Endothelial cell of umbilical vein (primary cell): Measurements from ENCODE around the gene MACROD2. TPM values are rescaled to one million over a fixed set of nuclear protein-coding genes. Genes with fewer than 3 reads are reported as not detected.

ENCODE experiments used
- BruUV-seq: library from RNA; stranded (reverse); fragments of 400-500 nt; replicated peaks from 2 replicates; lab custom pipeline; 2021; lab: Mats Ljungman, UMichigan
- CTCF ChIA-PET: fragments of 300-600, 350-600 bp; sonication (Branson Sonifier 250); formaldehyde crosslinking; loops from one replicate; lab custom pipeline; 2021; ENCODE audit warnings: antibody characterized with exemption, inconsistent platforms; lab: Charles Lee
- POLR2A ChIA-PET: fragments of 300-600, 350-600 bp; sonication (Branson Sonifier 250); formaldehyde crosslinking; loops from one replicate; lab custom pipeline; 2021; ENCODE audit warnings: antibody characterized with exemption, inconsistent platforms; lab: Charles Lee
- DNase-seq: peaks from one replicate; pipeline ENCODE4 v3.0.0-alpha.2; 2011; ENCODE audit warnings: low read depth, low spot score
- FAIRE-seq: peaks from 2 replicates; lab custom pipeline; 2011; peaks lifted over from hg19 to GRCh38; lab: Jason Lieb, UNC
- H2AFZ ChIP-seq: 2 replicates; pipeline ENCODE4 v1.6.0; 2012; ENCODE audit warnings: low read depth, low read length, control low read depth, inconsistent platforms
- H3K27ac ChIP-seq: 2 replicates; pipeline ENCODE4 v1.5.1; 2011; ENCODE audit warnings: low read depth, mild to moderate bottlenecking, control low read depth, low read length, moderate library complexity; ENCODE audit not compliant: insufficient read depth
- H3K27me3 ChIP-seq, 2 experiments: 2 replicates each; pipeline versions ENCODE4 v1.6.0 to v1.6.1; 2011; ENCODE audit warnings: low read length in 2 of 2, mixed read lengths in 1 of 2; ENCODE audit not compliant: control insufficient read depth in 2 of 2, insufficient read depth in 2 of 2
- H3K36me3 ChIP-seq, 2 experiments: 2 replicates in 1 of 2; 3 replicates in 1 of 2; pipeline ENCODE4 v1.5.1; 2011; ENCODE audit warnings: low read length in 2 of 2, mild to moderate bottlenecking in 1 of 2, moderate library complexity in 1 of 2; ENCODE audit not compliant: control insufficient read depth in 2 of 2, insufficient read depth in 2 of 2; ENCODE audit errors: extremely low read depth in 1 of 2
- H3K4me1 ChIP-seq: 3 replicates; pipeline ENCODE4 v1.5.1; 2011; ENCODE audit warnings: mild to moderate bottlenecking, low read length; ENCODE audit not compliant: control insufficient read depth, insufficient read depth; ENCODE audit errors: extremely low read depth
- H3K4me2 ChIP-seq: 2 replicates; pipeline ENCODE4 v1.6.1; 2011; ENCODE audit warnings: low read length, control low read depth, mixed read lengths; ENCODE audit not compliant: insufficient read depth
- H3K4me3 ChIP-seq, 3 experiments: fragments of 200-600 bp in 1 of 3; sonication (generic), shearing (Covaris generic) in 1 of 3; replicated peaks in 1 of 3; 2 replicates each; pipeline ENCODE4 v1.5.1; 2011 to 2016; ENCODE audit warnings: control low read depth in 3 of 3, low read length in 3 of 3, mild to moderate bottlenecking in 2 of 3, inconsistent platforms in 1 of 3, low read depth in 1 of 3, moderate library complexity in 1 of 3; ENCODE audit not compliant: insufficient read depth in 1 of 3
- H3K79me2 ChIP-seq: 2 replicates; pipeline ENCODE4 v1.6.0; 2012; ENCODE audit warnings: low read length, inconsistent platforms; ENCODE audit not compliant: control insufficient read depth, insufficient read depth
- H3K9ac ChIP-seq: replicated peaks from 2 replicates; pipeline ENCODE3; 2011; ENCODE audit warnings: low read length, control low read depth; ENCODE audit not compliant: insufficient read depth; ENCODE audit errors: extremely low read depth
- H3K9me1 ChIP-seq: replicated peaks from 3 replicates; pipeline ENCODE4 v1.6.0; 2011; ENCODE audit warnings: mild to moderate bottlenecking, low read length; ENCODE audit not compliant: control insufficient read depth, insufficient read depth; ENCODE audit errors: extremely low read depth
- H3K9me3 ChIP-seq: replicated peaks from 2 replicates; pipeline ENCODE4 v1.5.1; 2012; ENCODE audit warnings: low read length, inconsistent platforms; ENCODE audit not compliant: control insufficient read depth, insufficient read depth
- H4K20me1 ChIP-seq: replicated peaks from 2 replicates; pipeline ENCODE3; 2011; ENCODE audit warnings: mild to moderate bottlenecking, low read length; ENCODE audit not compliant: control insufficient read depth, insufficient read depth; ENCODE audit errors: extremely low read depth
- CTCF ChIP-seq, 2 donors: IDR thresholded peaks; 1 replicate in 1 of 2; 2 replicates in 1 of 2; pipeline ENCODE4 v1.5.1; 2011; ENCODE audit warnings: low read length in 2 of 2, mild to moderate bottlenecking in 2 of 2, moderate library complexity in 2 of 2, control low read depth in 1 of 2, inconsistent platforms in 1 of 2, low read depth in 1 of 2; ENCODE audit not compliant: insufficient read depth in 1 of 2; ENCODE audit errors: extremely low read depth in 1 of 2
- GATA2 ChIP-seq: IDR thresholded peaks from 2 replicates; pipeline ENCODE4 v1.7.0; 2011; ENCODE audit warnings: low read depth, mild to moderate bottlenecking, moderate library complexity, mixed read lengths, low read length; ENCODE audit not compliant: insufficient read length, insufficient read depth
- POLR2AphosphoS5 ChIP-seq: IDR thresholded peaks from 2 replicates; pipeline ENCODE4 v1.6.1; 2012; ENCODE audit warnings: low read depth, mild to moderate bottlenecking, control low read depth, low read length, moderate library complexity; ENCODE audit not compliant: insufficient read depth
- dilution Hi-C: fragments of 300-500 bp; cut with MboI; formaldehyde crosslinking; loops from one replicate; pipeline ENCODE4 v1.15.0; 2019; ENCODE audit warnings: low sequenced_read_pairs; ENCODE audit not compliant: extremely low pct_ligation_motif_present
- intact Hi-C: fragments of 100-400 bp; cut with micrococcal nuclease; formaldehyde crosslinking; loops from one replicate; pipeline ENCODE4 v1.10.0; 2022
- polyA plus RNA-seq, 4 experiments: library from polyadenylated mRNA; depleted of rRNA in 3 of 4; stranded (reverse) in 3 of 4; unstranded in 1 of 4; fragments of >200 nt; gene quantifications; 2 replicates each; pipeline versions ENCODE4 v1.2.1 to v1.2.3, GENCODE V29; 2011 to 2012; ENCODE audit warnings: missing spikeins in 1 of 4
- total RNA-seq: library from RNA; stranded (reverse); gene quantifications from 2 replicates; pipeline ENCODE4 v1.2.3, GENCODE V29; 2021

MACROD2 gene
- total and polyA plus RNA-seq, 2 donors (not counting 3 experiments of a cell fraction or from before 2014, with no cell fraction given) = 0.11 to 0.73 TPM

GRCh38 chr20:15582146-15582760, 1586.9 kb downstream of the MACROD2 start:
- DNase-seq (no peak), FAIRE-seq (no peak)
- ChIA-PET CTCF (no interaction called here), POLR2A (no interaction called here)
- H3K36me3 ChIP-seq = no peaks in the 10 kb centered on the region
- H4K20me1 ChIP-seq = no peaks in the 10 kb centered on the region
- intact Hi-C loops (no loop called here), dilution Hi-C loops (no loop called here)
- H3K27ac ChIP-seq = no peak overlapping the region
- no peak overlapping the region for H3K4me2 ChIP-seq
- H3K4me3 ChIP-seq = no peak overlapping the region
- BruUV-seq = no TSS peak
- no peaks in the 10 kb centered on the region for H3K27me3 ChIP-seq
- no peaks in the 10 kb centered on the region for H3K79me2 ChIP-seq
- no peak overlapping the region for H2AFZ ChIP-seq
- H3K9me1 ChIP-seq = no peaks in the 10 kb centered on the region
- no peaks in the 10 kb centered on the region for H3K4me1 ChIP-seq
- H3K9me3 ChIP-seq = no peaks in the 10 kb centered on the region
- no peak for TF ChIP-seq GATA2
- no peak overlapping the region for H3K9ac ChIP-seq

GRCh38 chr20:15584507-15584906, 1589.2 kb downstream of the MACROD2 start:
- POLR2A ChIA-PET = interaction anchor here (0.6 kb wide), 1 partner anchor 26 kb away, joined by 3 read pairs; no protein-coding TSS in a partner anchor
- Histone ChIP-seq H2AFZ (no peak overlapping the region), H4K20me1 (no peaks in the 10 kb centered on the region), H3K4me1 (no peaks in the 10 kb centered on the region), H3K9me3 (no peaks in the 10 kb centered on the region), H3K79me2 (no peaks in the 10 kb centered on the region), H3K9ac (no peak overlapping the region), H3K9me1 (no peaks in the 10 kb centered on the region), H3K27me3 (no peaks in the 10 kb centered on the region), H3K36me3 (no peaks in the 10 kb centered on the region), H3K4me3 (no peak overlapping the region), H3K4me2 (no peak overlapping the region), H3K27ac (no peak overlapping the region)
- BruUV-seq = no TSS peak
- dilution Hi-C loops (no loop called here), intact Hi-C loops (no loop called here)
- DNase-seq (no peak), FAIRE-seq (no peak)
- TF ChIP-seq POLR2AphosphoS5 = no peak
- peak in 1 of 2 donors; percentile 14 for TF ChIP-seq CTCF (IDR thresholded peaks at IDR 0.05; ENCODE audit: extremely low read depth in 1 of 2, insufficient read depth in 1 of 2, low read depth in 1 of 2, low read length in 2 of 2)
- CTCF ChIA-PET = no interaction called here
